GM12864 (cell line): ENCODE results near the gene CNMD.
"Not testable (repeated sequence)": the region's sequence is repeated elsewhere in the genome, so short reads cannot be mapped to it uniquely, and the experiment has no call there.

ENCODE experiments used
- DNase-seq: peaks from one replicate; pipeline ENCODE4 v3.0.0-alpha.2; 2011; ENCODE audit warnings: low read depth
- H3K4me3 ChIP-seq: 2 replicates; pipeline ENCODE4 v1.5.1; 2011; ENCODE audit warnings: mild to moderate bottlenecking, low read depth, low read length, control low read depth
- CTCF ChIP-seq: IDR thresholded peaks from 2 replicates; pipeline ENCODE4 v1.5.1; 2011; ENCODE audit warnings: low read depth, mild to moderate bottlenecking, moderate library complexity, low read length, control low read depth, inconsistent platforms; ENCODE audit errors: missing control alignments

Gene CNMD

DNA sequence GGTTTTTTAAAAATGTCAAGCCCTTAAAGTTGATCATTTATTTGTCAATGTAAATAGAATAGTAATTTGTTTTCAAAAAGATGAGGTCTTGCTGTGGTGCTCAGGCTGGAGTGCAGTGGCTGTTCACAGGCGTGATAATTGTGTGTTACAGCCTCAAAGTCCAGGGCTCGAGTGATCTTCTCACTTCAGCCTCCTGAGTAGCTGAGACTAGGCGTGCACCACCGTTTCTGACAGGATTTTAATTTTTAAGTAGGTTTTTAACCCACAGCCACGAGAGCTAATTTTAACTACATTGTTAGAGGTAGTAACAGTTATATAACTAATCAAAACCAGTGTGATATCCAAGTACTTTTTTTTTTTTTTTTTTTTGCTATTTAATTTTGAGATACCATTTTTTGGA, 43.1 kb downstream of the CNMD start:
- TF ChIP-seq CTCF = no peak
- H3K4me3 ChIP-seq = no peak overlapping the region
- DNase-seq = no peak

GRCh38 chr13:52695856-52696255, 43.8 kb downstream of the CNMD start:
- DNase-seq = no peak
- no peak overlapping the region for H3K4me3 ChIP-seq
- no peak for TF ChIP-seq CTCF

DNA sequence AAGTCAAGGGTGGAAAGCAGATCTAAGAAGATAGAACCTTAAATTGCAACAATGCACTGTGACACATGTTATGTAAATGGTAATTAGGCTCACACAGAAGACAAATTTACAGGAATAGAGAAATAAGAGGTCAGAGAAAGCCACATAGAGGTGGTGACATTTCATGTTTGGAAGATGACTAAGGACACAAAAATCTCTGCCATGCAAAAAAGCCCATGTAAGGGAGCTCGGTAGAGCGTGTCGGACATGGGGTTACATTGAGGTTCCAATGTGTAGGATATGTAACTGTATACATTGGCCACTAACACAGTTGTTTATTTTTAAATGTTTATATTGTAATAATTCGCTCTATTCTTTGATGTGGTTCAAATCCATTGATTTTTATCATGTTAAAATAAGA, 53.2 kb downstream of the CNMD start:
- H3K4me3 ChIP-seq = no peak overlapping the region
- no peak for TF ChIP-seq CTCF
- DNase-seq = no peak

- not testable (repeated sequence) for H3K4me3 ChIP-seq, DNase-seq
These were observed 53.8 kb downstream of the CNMD start for GRCh38 chr13:52685806-52686205.

GRCh38 chr13:52677823-52678222, 61.8 kb downstream of the CNMD start:
- H3K4me3 ChIP-seq = no peak overlapping the region
- no peak for TF ChIP-seq CTCF
- DNase-seq = no peak

- no peak for TF ChIP-seq CTCF
- DNase-seq = no peak
- H3K4me3 ChIP-seq = no peak overlapping the region
These were observed 66.2 kb downstream of the CNMD start for GRCh38 chr13:52673465-52673864.

- H3K4me3 ChIP-seq = no peak overlapping the region
- no peak for TF ChIP-seq CTCF
- no peak for DNase-seq
These were observed 68.9 kb downstream of the CNMD start for GRCh38 chr13:52670726-52671125.

GRCh38 chr13:52669677-52670076, 69.9 kb downstream of the CNMD start:
- DNase-seq = no peak
- H3K4me3 ChIP-seq = no peak overlapping the region
- no peak for TF ChIP-seq CTCF
